SK-N-SH treated with all-trans-retinoic acid at 6 μM for 48 hours (cell line): ENCODE measurements around the gene C10orf62.

Experiments used
- ATAC-seq: fragments of 200-7000 bp; cut with Tn5 transposase; 3 replicates; pipeline ENCODE4 v1.9.1; 2020; ENCODE audit warnings: mild to moderate bottlenecking, moderate library complexity
- ARNTL ChIP-seq: fragments of 450-650 bp; formaldehyde crosslinking; IDR thresholded peaks from 2 replicates; pipeline ENCODE4 v1.5.0; 2020; ENCODE audit warnings: low read depth, mild to moderate bottlenecking, moderate library complexity, borderline replicate concordance
- BACH2 ChIP-seq: fragments of 250-450 bp; sonication (Bioruptor Pico); IDR thresholded peaks from 2 replicates; pipeline ENCODE4 v1.9.0; 2021; ENCODE audit warnings: mild to moderate bottlenecking, borderline replicate concordance
- CREB5 ChIP-seq: fragments of 250-450 bp; sonication (Bioruptor Pico); IDR thresholded peaks from 2 replicates; pipeline ENCODE4 v1.5.1; 2020; ENCODE audit warnings: low read depth, mild to moderate bottlenecking, moderate library complexity
- CSDC2 ChIP-seq: fragments of 250-450 bp; sonication (Bioruptor Pico); IDR thresholded peaks from 2 replicates; pipeline ENCODE4 v1.5.0; 2020; ENCODE audit warnings: mild to moderate bottlenecking, moderate library complexity
- ESRRG ChIP-seq: fragments of 250-450 bp; sonication (Bioruptor Pico); IDR thresholded peaks from 2 replicates; pipeline ENCODE4 v1.6.1; 2021; ENCODE audit warnings: mild to moderate bottlenecking
- GLIS3 ChIP-seq: fragments of 250-450 bp; sonication (Bioruptor Pico); IDR thresholded peaks from 2 replicates; pipeline ENCODE4 v1.5.0; 2020; ENCODE audit warnings: mild to moderate bottlenecking, moderate library complexity
- ISL1 ChIP-seq: fragments of 250-450 bp; sonication (Bioruptor Pico); IDR thresholded peaks from 2 replicates; pipeline ENCODE4 v2.1.2; 2022; ENCODE audit warnings: mild to moderate bottlenecking, moderate library complexity
- OSR1 ChIP-seq: fragments of 250-450 bp; sonication (Bioruptor Pico); IDR thresholded peaks from 2 replicates; pipeline ENCODE4 v1.8.0; 2022; ENCODE audit warnings: moderate library complexity, mild to moderate bottlenecking, inconsistent platforms
- PATZ1 ChIP-seq: fragments of 250-450 bp; sonication (Bioruptor Pico); IDR thresholded peaks from 2 replicates; pipeline ENCODE4 v1.8.0; 2020; ENCODE audit warnings: mild to moderate bottlenecking, moderate library complexity, borderline replicate concordance
- POU6F1 ChIP-seq: fragments of 250-450 bp; sonication (Bioruptor Pico); IDR thresholded peaks from 2 replicates; pipeline ENCODE4 v1.8.0; 2021; ENCODE audit warnings: low read depth, mild to moderate bottlenecking, moderate library complexity, borderline replicate concordance
- PPARA ChIP-seq: fragments of 250-450 bp; sonication (Bioruptor Pico); IDR thresholded peaks from 2 replicates; pipeline ENCODE4 v1.5.0; 2020; ENCODE audit warnings: mild to moderate bottlenecking, borderline replicate concordance
- RARB ChIP-seq: fragments of 250-450 bp; sonication (Bioruptor Pico); IDR thresholded peaks from 2 replicates; pipeline ENCODE4 v1.8.0; 2021; ENCODE audit warnings: mild to moderate bottlenecking, moderate library complexity
- SNAI2 ChIP-seq: fragments of 250-450 bp; sonication (Bioruptor Pico); IDR thresholded peaks from 2 replicates; pipeline ENCODE4 v1.5.0; 2020; ENCODE audit warnings: mild to moderate bottlenecking, moderate library complexity
- TCF4 ChIP-seq: fragments of 250-450 bp; sonication (Bioruptor Pico); IDR thresholded peaks from 2 replicates; pipeline ENCODE4 v1.8.0; 2021; ENCODE audit warnings: mild to moderate bottlenecking, moderate library complexity, borderline replicate concordance
- TSHZ2 ChIP-seq: fragments of 250-450 bp; sonication (Bioruptor Pico); IDR thresholded peaks from 2 replicates; pipeline ENCODE4 v1.5.0; 2020; ENCODE audit warnings: mild to moderate bottlenecking, moderate library complexity
- ZC3H10 ChIP-seq: fragments of 250-450 bp; sonication (Bioruptor Pico); IDR thresholded peaks from 2 replicates; pipeline ENCODE4 v1.5.1; 2021; ENCODE audit warnings: mild to moderate bottlenecking, moderate library complexity
- ZFP3 ChIP-seq: fragments of 250-450 bp; sonication (Bioruptor Pico); IDR thresholded peaks from 2 replicates; pipeline ENCODE4 v1.5.0; 2020; ENCODE audit warnings: mild to moderate bottlenecking, moderate library complexity
- ZFP30 ChIP-seq: fragments of 450-650 bp; formaldehyde crosslinking; IDR thresholded peaks from 2 replicates; pipeline ENCODE4 v1.5.0; 2022; ENCODE audit warnings: mild to moderate bottlenecking, moderate library complexity
- ZNF565 ChIP-seq: fragments of 450-650 bp; formaldehyde crosslinking; conservative IDR thresholded peaks from 2 replicates; pipeline ENCODE4 v1.5.0; 2020; ENCODE audit warnings: low read depth, mild to moderate bottlenecking, moderate library complexity
- ZNF70 ChIP-seq: fragments of 450-650 bp; formaldehyde crosslinking; IDR thresholded peaks from 2 replicates; pipeline ENCODE4 v1.5.0; 2020; ENCODE audit warnings: mild to moderate bottlenecking, moderate library complexity
- ZNF8 ChIP-seq: fragments of 450-650 bp; formaldehyde crosslinking; IDR thresholded peaks from 2 replicates; pipeline ENCODE4 v1.5.0; 2020; ENCODE audit warnings: mild to moderate bottlenecking, moderate library complexity

C10orf62 gene

GRCh38 chr10:97589479-97589878 lies at the start of gene C10orf62:
Gene C10orf62 (plus strand): TSS chr10:97589721. CDS start chr10:97589898, 177 bp downstream.
- no peak for TF ChIP-seq ZNF8 (CRISPR knock-in tag)
- TF ChIP-seq ZNF70 (CRISPR knock-in tag), result no peak
- TF ChIP-seq OSR1 (CRISPR knock-in tag), result no peak
- no peak for TF ChIP-seq SNAI2 (CRISPR knock-in tag)
- TF ChIP-seq GLIS3, result no peak
- no peak for TF ChIP-seq ISL1 (CRISPR knock-in tag)
- TF ChIP-seq ARNTL, result no peak
- TF ChIP-seq ESRRG (CRISPR knock-in tag), result no peak
- TF ChIP-seq TCF4 (CRISPR knock-in tag), result no peak
- no peak for TF ChIP-seq ZNF565
- no peak for TF ChIP-seq PATZ1 (CRISPR knock-in tag)
- no peak for TF ChIP-seq TSHZ2
- no peak for TF ChIP-seq RARB
- no peak for TF ChIP-seq PPARA
- no peak for TF ChIP-seq ZFP3 (CRISPR knock-in tag)
- TF ChIP-seq ZFP30 (CRISPR knock-in tag), result no peak
- TF ChIP-seq POU6F1, result no peak
- no peak for TF ChIP-seq ZC3H10
- TF ChIP-seq CSDC2, result no peak
- TF ChIP-seq BACH2, result no peak
- no peak for ATAC-seq

- TF ChIP-seq TSHZ2 (no peak), ARNTL (no peak), TCF4 (CRISPR knock-in tag) (no peak), RARB (no peak), CSDC2 (no peak), ZC3H10 (no peak), BACH2 (no peak), ZFP3 (CRISPR knock-in tag) (no peak), SNAI2 (CRISPR knock-in tag) (no peak), ZFP30 (CRISPR knock-in tag) (no peak), POU6F1 (no peak), GLIS3 (no peak), ESRRG (CRISPR knock-in tag) (no peak), ZNF70 (CRISPR knock-in tag) (no peak), CREB5 (CRISPR knock-in tag) (no peak), ISL1 (CRISPR knock-in tag) (no peak)
- ATAC-seq, result no peak
These were observed 48.6 kb upstream of the C10orf62 start for GRCh38 chr10:97540669-97541500.
